Trophoblast cell (in vitro differentiated cells and primary cell): ENCODE data around the gene IFI35.

Experiments used
- DNase-seq, 2 donors: peaks; one replicate each; pipeline ENCODE4 v3.0.0-alpha.2; 2016
- H2AFZ ChIP-seq: 2 replicates; pipeline ENCODE4 v1.6.1; 2013; ENCODE audit warnings: low read length, moderate library complexity, mild to moderate bottlenecking; ENCODE audit not compliant: insufficient read depth, poor library complexity
- H2AK5ac ChIP-seq: 2 replicates; pipeline ENCODE4 v1.6.1; 2013; ENCODE audit warnings: mild to moderate bottlenecking, low read length
- H2BK120ac ChIP-seq: 2 replicates; pipeline ENCODE4 v1.6.1; 2013; ENCODE audit warnings: low read length, mild to moderate bottlenecking, moderate library complexity; ENCODE audit not compliant: insufficient read depth, poor library complexity
- H2BK12ac ChIP-seq: 2 replicates; pipeline ENCODE4 v1.6.1; 2013; ENCODE audit warnings: mild to moderate bottlenecking, low read length, moderate library complexity
- H2BK5ac ChIP-seq: 2 replicates; pipeline ENCODE4 v1.6.1; 2013; ENCODE audit warnings: low read length, low read depth, moderate library complexity, mild to moderate bottlenecking; ENCODE audit not compliant: poor library complexity
- H3K14ac ChIP-seq: 2 replicates; pipeline ENCODE4 v1.6.1; 2013; ENCODE audit warnings: mild to moderate bottlenecking, low read length
- H3K18ac ChIP-seq: 2 replicates; pipeline ENCODE4 v1.6.1; 2013; ENCODE audit warnings: mild to moderate bottlenecking, low read length
- H3K23ac ChIP-seq: 2 replicates; pipeline ENCODE4 v1.6.1; 2013; ENCODE audit warnings: low read length
- H3K27ac ChIP-seq: 2 replicates; pipeline ENCODE4 v1.5.1; 2013; ENCODE audit warnings: low read depth, mild to moderate bottlenecking, inconsistent platforms, low read length, moderate library complexity
- H3K27me3 ChIP-seq: 2 replicates; pipeline ENCODE4 v1.6.1; 2013; ENCODE audit warnings: inconsistent platforms, mild to moderate bottlenecking, low read length, moderate library complexity; ENCODE audit not compliant: insufficient read depth
- H3K36me3 ChIP-seq, 2 experiments: 1 replicate in 1 of 2; 2 replicates in 1 of 2; pipeline ENCODE4 v1.6.1; 2013; ENCODE audit warnings: low read length in 2 of 2, mild to moderate bottlenecking in 2 of 2, moderate library complexity in 1 of 2; ENCODE audit not compliant: insufficient read depth in 2 of 2, control insufficient read depth in 1 of 2
- H3K4ac ChIP-seq: 2 replicates; pipeline ENCODE4 v1.6.1; 2013; ENCODE audit warnings: low read depth, mild to moderate bottlenecking, low read length, moderate library complexity
- H3K4me1 ChIP-seq, 2 experiments: 1 replicate in 1 of 2; 2 replicates in 1 of 2; pipeline ENCODE4 v1.6.1; 2013; ENCODE audit warnings: low read length in 2 of 2, mild to moderate bottlenecking in 2 of 2, moderate library complexity in 1 of 2; ENCODE audit not compliant: insufficient read depth in 2 of 2, control insufficient read depth in 1 of 2
- H3K4me2 ChIP-seq: 2 replicates; pipeline ENCODE4 v1.6.1; 2013; ENCODE audit warnings: inconsistent platforms, mild to moderate bottlenecking, low read length, moderate library complexity
- H3K4me3 ChIP-seq: 2 replicates; pipeline ENCODE4 v1.5.1; 2013; ENCODE audit warnings: mild to moderate bottlenecking, low read depth, low read length, inconsistent platforms
- H3K79me1 ChIP-seq: one replicate; pipeline ENCODE4 v1.6.1; 2013; ENCODE audit warnings: low read length
- H3K79me2 ChIP-seq: 2 replicates; pipeline ENCODE4 v1.6.1; 2013; ENCODE audit warnings: low read length, mild to moderate bottlenecking; ENCODE audit not compliant: control insufficient read depth, insufficient read depth, poor library complexity
- H3K9ac ChIP-seq: 2 replicates; pipeline ENCODE4 v1.6.1; 2013; ENCODE audit warnings: mild to moderate bottlenecking, low read length
- H3K9me3 ChIP-seq: 2 replicates; pipeline ENCODE4 v1.6.1; 2013; ENCODE audit warnings: low read depth, mild to moderate bottlenecking, control low read depth, inconsistent platforms, low read length; ENCODE audit not compliant: insufficient read depth
- H4K12ac ChIP-seq: 2 replicates; pipeline ENCODE4 v1.6.1; 2013; ENCODE audit warnings: low read depth, mild to moderate bottlenecking, low read length, moderate library complexity
- H4K8ac ChIP-seq: 2 replicates; pipeline ENCODE4 v1.6.1; 2013; ENCODE audit warnings: low read depth, mild to moderate bottlenecking, low read length, moderate library complexity
- H4K91ac ChIP-seq: one replicate; pipeline ENCODE4 v1.6.1; 2013; ENCODE audit warnings: low read depth, mild to moderate bottlenecking, low read length, moderate library complexity
- WGBS: extraction: QIAGEN DNeasy Blood & Tissue Kit; methylation state at CpG from one replicate; pipeline ENCODE4 v1.1.7; 2013; ENCODE audit warnings: missing lambda C conversion rate; ENCODE audit not compliant: insufficient read length, insufficient coverage; ENCODE audit errors: extremely low coverage; 5-methylcytosine and 5-hydroxymethylcytosine counted together

The IFI35 gene

DNA sequence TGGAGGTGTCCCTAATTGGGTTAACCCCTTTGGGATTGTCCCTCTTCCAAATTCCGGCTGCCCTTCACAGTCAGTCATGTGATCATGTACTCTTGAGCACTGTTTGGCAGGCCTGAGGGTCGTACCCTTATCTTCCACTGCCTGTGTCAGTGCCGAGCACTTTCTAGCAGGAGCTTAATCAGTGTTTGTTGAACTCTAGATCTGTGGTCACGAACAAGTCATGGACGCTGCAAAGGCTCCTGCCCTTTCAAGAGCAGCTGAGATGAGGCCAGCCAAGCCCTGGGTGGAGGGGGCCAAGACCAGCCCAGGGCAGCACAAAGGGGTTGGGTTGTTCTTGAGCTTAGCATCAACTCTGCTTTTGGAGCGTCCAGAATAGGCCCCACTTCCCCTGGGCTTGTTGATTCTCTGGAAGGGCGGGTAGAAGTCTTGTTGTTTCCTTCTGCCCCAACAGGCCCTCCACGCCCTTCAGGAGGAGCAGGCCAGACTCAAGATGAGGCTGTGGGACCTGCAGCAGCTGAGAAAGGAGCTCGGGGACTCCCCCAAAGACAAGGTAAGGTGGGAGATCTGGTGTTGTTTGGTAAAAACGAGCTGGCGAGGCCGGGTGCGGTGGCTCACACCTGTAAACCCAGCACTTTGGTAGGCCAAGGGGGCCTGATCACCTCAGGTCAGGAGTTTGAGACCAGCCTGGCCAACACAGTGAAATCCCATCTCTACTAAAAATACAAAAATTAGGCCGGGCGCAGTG is 5.3 kb downstream of the IFI35 start:
- no peak overlapping the region for H2BK5ac ChIP-seq
- no peak overlapping the region for H4K8ac ChIP-seq
- no peak for DNase-seq
- H3K36me3 ChIP-seq = peaks cover 26 to 31% of the 10 kb centered on the region in 2 experiments
- H2BK120ac ChIP-seq = no peak overlapping the region
- no peaks in the 10 kb centered on the region for H3K27me3 ChIP-seq
- H4K91ac ChIP-seq = no peak overlapping the region
- no peak overlapping the region for H3K4me2 ChIP-seq
- H3K4me1 ChIP-seq = peaks cover 0 to under 1% of the 10 kb centered on the region in 2 experiments
- no peak overlapping the region for H3K23ac ChIP-seq
- no peak overlapping the region for H2AK5ac ChIP-seq
- H3K9me3 ChIP-seq = peaks cover 2% of the 10 kb centered on the region
- WGBS = no CpG with 5 or more reads among the region's 15 CpGs
- H3K27ac ChIP-seq = no peak overlapping the region
- H3K79me2 ChIP-seq = no peaks in the 10 kb centered on the region
- no peak overlapping the region for H3K4me3 ChIP-seq
- no peak overlapping the region for H3K18ac ChIP-seq
- H2AFZ ChIP-seq = no peak overlapping the region
- H3K4ac ChIP-seq = no peak overlapping the region
- H3K14ac ChIP-seq = no peak overlapping the region
- H3K9ac ChIP-seq = no peak overlapping the region
- no peak overlapping the region for H4K12ac ChIP-seq
- H2BK12ac ChIP-seq = no peak overlapping the region
- H3K79me1 ChIP-seq = no peaks in the 10 kb centered on the region

DNA sequence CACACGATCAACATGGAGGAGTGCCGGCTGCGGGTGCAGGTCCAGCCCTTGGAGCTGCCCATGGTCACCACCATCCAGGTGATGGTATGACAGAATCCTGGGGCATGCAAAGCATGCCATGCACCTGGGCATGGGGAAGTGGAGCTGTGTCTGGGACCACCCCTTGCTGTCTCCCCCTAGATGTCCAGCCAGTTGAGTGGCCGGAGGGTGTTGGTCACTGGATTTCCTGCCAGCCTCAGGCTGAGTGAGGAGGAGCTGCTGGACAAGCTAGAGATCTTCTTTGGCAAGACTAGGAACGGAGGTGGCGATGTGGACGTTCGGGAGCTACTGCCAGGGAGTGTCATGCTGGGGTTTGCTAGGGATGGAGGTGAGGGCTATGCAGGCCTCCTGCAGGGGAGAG is 6.7 kb downstream of the IFI35 start:
- no peak overlapping the region for H2AFZ ChIP-seq
- no peak overlapping the region for H4K12ac ChIP-seq
- no peak overlapping the region for H3K9ac ChIP-seq
- H2BK5ac ChIP-seq = no peak overlapping the region
- no peak overlapping the region for H2AK5ac ChIP-seq
- no peak overlapping the region for H3K18ac ChIP-seq
- H3K4me2 ChIP-seq = no peak overlapping the region
- H2BK120ac ChIP-seq = no peak overlapping the region
- no peak overlapping the region for H4K91ac ChIP-seq
- H3K27ac ChIP-seq = no peak overlapping the region
- no peak overlapping the region for H3K23ac ChIP-seq
- H3K9me3 ChIP-seq = peaks cover 2% of the 10 kb centered on the region
- no peak overlapping the region for H4K8ac ChIP-seq
- H2BK12ac ChIP-seq = no peak overlapping the region
- H3K4ac ChIP-seq = no peak overlapping the region
- peak in 1 of 2 donors; percentile 26 for DNase-seq
- peaks cover 34 to 39% of the 10 kb centered on the region in 2 experiments for H3K36me3 ChIP-seq
- H3K14ac ChIP-seq = no peak overlapping the region
- H3K79me2 ChIP-seq = no peaks in the 10 kb centered on the region
- WGBS = no CpG with 5 or more reads among the region's 8 CpGs
- H3K4me3 ChIP-seq = no peak overlapping the region
- peaks cover 2 to 4% of the 10 kb centered on the region in 2 experiments for H3K4me1 ChIP-seq
- H3K27me3 ChIP-seq = no peaks in the 10 kb centered on the region
- H3K79me1 ChIP-seq = no peaks in the 10 kb centered on the region

DNA sequence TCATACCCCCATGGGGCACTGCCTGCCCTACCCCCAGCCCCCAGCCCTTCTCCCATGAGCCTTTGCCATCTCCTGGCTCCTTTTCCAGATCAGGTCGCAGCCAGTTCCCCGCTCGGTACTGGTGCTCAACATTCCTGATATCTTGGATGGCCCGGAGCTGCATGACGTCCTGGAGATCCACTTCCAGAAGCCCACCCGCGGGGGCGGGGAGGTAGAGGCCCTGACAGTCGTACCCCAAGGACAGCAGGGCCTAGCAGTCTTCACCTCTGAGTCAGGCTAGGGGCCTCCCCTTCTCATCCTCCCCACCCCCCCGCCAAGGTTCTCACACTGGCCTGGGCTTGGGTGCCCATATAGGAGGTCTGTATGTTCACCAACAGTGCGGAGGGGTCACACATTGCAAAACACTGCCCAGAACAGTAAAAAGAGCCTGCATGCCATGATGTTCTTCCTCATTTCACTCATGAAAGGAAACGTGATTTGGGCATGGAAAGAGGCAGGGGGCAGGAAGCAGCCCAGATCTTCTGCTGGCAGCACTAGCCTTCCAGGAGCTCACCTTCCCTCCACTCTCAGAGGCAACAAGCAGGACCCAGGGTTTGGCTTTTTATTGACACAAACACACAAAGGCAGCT is 7.5 kb downstream of the IFI35 start:
- H4K8ac ChIP-seq = no peak overlapping the region
- no peak overlapping the region for H3K4me3 ChIP-seq
- no peak overlapping the region for H2AK5ac ChIP-seq
- H3K23ac ChIP-seq = no peak overlapping the region
- no peaks in the 10 kb centered on the region for H3K79me2 ChIP-seq
- no peak overlapping the region for H3K14ac ChIP-seq
- H3K36me3 ChIP-seq = peaks cover 37 to 43% of the 10 kb centered on the region in 2 experiments
- H4K91ac ChIP-seq = no peak overlapping the region
- no peaks in the 10 kb centered on the region for H3K79me1 ChIP-seq
- WGBS = no CpG with 5 or more reads among the region's 12 CpGs
- H3K9me3 ChIP-seq = peaks cover 2% of the 10 kb centered on the region
- no peak overlapping the region for H2BK5ac ChIP-seq
- H3K9ac ChIP-seq = no peak overlapping the region
- H3K27me3 ChIP-seq = no peaks in the 10 kb centered on the region
- H3K4me2 ChIP-seq = no peak overlapping the region
- no peak overlapping the region for H3K18ac ChIP-seq
- no peak overlapping the region for H2BK120ac ChIP-seq
- H3K27ac ChIP-seq = no peak overlapping the region
- no peak overlapping the region for H2BK12ac ChIP-seq
- no peak overlapping the region for H3K4ac ChIP-seq
- DNase-seq = no peak
- peaks cover 6 to 8% of the 10 kb centered on the region in 2 experiments for H3K4me1 ChIP-seq
- no peak overlapping the region for H4K12ac ChIP-seq
- H2AFZ ChIP-seq = no peak overlapping the region

DNA sequence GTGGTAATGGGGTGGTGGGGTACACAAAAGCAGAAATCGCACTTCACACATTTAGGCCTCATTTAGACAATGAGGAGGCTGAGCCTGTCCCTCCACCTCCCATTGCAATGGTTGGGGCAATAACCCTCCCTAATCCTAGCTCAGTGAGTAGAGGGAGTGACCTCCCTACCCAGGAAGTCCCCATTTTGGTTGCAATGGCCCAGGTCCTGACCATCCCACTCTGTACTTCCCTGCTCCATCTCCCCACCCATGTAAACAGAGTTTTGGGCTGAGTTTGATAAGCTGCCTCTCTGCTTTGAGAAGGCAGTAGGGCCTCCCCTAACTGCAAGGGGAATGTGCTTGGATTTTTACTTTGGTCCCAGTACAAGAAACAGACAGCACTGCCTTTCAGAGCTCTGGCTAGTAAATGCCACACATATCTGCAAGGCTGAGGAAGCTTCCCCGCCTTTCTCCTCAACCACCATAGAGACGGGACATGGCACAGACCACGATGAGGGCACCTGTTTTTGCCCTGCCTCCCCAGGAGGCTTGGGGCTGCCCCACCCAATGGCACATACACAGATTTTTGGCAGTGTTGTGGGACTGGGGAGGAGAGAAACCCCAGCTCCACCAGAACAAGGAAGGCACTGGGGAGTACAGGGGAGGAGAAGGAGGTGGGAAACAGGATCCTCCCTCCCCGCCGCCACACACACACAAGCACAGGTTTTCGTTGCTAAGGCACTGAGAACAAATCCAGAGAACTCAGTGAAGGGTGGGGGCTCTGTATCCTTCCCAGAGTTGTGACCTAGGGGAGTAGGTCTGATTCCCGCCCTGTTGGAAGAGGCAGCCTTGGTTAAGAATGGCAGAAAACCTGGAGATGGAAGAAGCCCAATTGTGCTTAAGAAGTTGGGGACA is 8.3 kb downstream of the IFI35 start:
- Histone ChIP-seq H3K79me2 (no peaks in the 10 kb centered on the region), H3K4me2 (no peak overlapping the region), H2AK5ac (no peak overlapping the region)

More for the DNA sequence above, 8.3 kb downstream of the IFI35 start:
- Histone ChIP-seq H3K27ac (no peak overlapping the region), H3K9ac (no peak overlapping the region), H3K79me1 (no peaks in the 10 kb centered on the region), H3K4me3 (no peak overlapping the region), H3K27me3 (no peaks in the 10 kb centered on the region), H3K14ac (no peak overlapping the region), H3K23ac (no peak overlapping the region), H3K4me1 (peaks cover 12 to 14% of the 10 kb centered on the region in 2 experiments), H4K8ac (no peak overlapping the region), H2AFZ (no peak overlapping the region), H3K4ac (no peak overlapping the region), H3K9me3 (peaks cover 2% of the 10 kb centered on the region), H4K12ac (no peak overlapping the region), H2BK12ac (no peak overlapping the region), H2BK120ac (no peak overlapping the region), H3K18ac (no peak overlapping the region), H2BK5ac (no peak overlapping the region), H4K91ac (no peak overlapping the region), H3K36me3 (peaks cover 43% of the 10 kb centered on the region in 2 experiments)
- no CpG with 5 or more reads among the region's 8 CpGs for WGBS
- no peak for DNase-seq
